ENCODE data around the gene OR4C11. TPM values are rescaled to one million over a fixed set of nuclear protein-coding genes. Genes with fewer than 3 reads are reported as not detected.

OR4C11 gene
- not detected for total RNA-seq

GRCh38 chr11:55607545-55607944 is at the start of gene OR4C11:
Gene OR4C11 (minus strand): TSS chr11:55607645. CDS start chr11:55604373, 3,272 bp downstream.

GRCh38 chr11:55648027-55648426 is 40.6 kb upstream of the OR4C11 start, which contains the start of gene OR4S2:
Gene OR4S2 (plus strand): TSS chr11:55648327. CDS start chr11:55650904, 2,577 bp downstream.

GRCh38 chr11:55634813-55635212 is 27.4 kb upstream of the OR4C11 start, which contains the start of gene OR4P4:
Gene OR4P4 (plus strand): TSS chr11:55635113.

GRCh38 chr11:55571828-55572227 is 35.6 kb downstream of the OR4C11 start, which contains the start of gene OR4C16:
Gene OR4C16 (plus strand): TSS chr11:55572128. CDS start chr11:55572128, 0 bp downstream.

GRCh38 chr11:55554169-55554568 is 53.3 kb downstream of the OR4C11 start, which contains the start of gene OR4C15:
Gene OR4C15 (plus strand): TSS chr11:55554469. CDS start chr11:55554469, 0 bp downstream.

Other genes with a start within 250 kb of the OR4C11 start
- not detected for gene OR4A15, start 239.7 kb downstream of the OR4C11 start, total RNA-seq
- not detected for gene OR4C15, start 53.2 kb downstream of the OR4C11 start, total RNA-seq
- not detected for gene OR4C16, start 35.5 kb downstream of the OR4C11 start, total RNA-seq
- not detected for gene OR4P4, start 27.5 kb upstream of the OR4C11 start, total RNA-seq
- not detected for gene OR4S2, start 40.7 kb upstream of the OR4C11 start, total RNA-seq
- not detected for gene OR4C6, start 54.6 kb upstream of the OR4C11 start, total RNA-seq
- not detected for gene OR5D13, start 165.8 kb upstream of the OR4C11 start, total RNA-seq
- gene OR5D14, start 187.9 kb upstream of the OR4C11 start, total RNA-seq: not detected
- not detected for gene OR5L1, start 203.7 kb upstream of the OR4C11 start, total RNA-seq
- gene OR5D18, start 212.0 kb upstream of the OR4C11 start, total RNA-seq: not detected
- not detected for gene OR5L2, start 219.6 kb upstream of the OR4C11 start, total RNA-seq
- not detected for gene OR5D16, start 231.1 kb upstream of the OR4C11 start, total RNA-seq